H9 (cell line): ENCODE measurements around the gene CREB5. TPM values are rescaled to one million over a fixed set of nuclear protein-coding genes. Genes with fewer than 3 reads are reported as not detected.

Experiments
- DNase-seq: peaks from one replicate; pipeline ENCODE4 v3.0.0-alpha.2; 2017
- H2AFZ ChIP-seq: one replicate; pipeline ENCODE4 v1.6.1; 2013; ENCODE audit warnings: mild to moderate bottlenecking, low read length, control low read depth, moderate library complexity
- H2AK5ac ChIP-seq: 2 replicates; pipeline ENCODE4 v1.6.1; 2013; ENCODE audit warnings: low read length, control low read depth, mixed read lengths; ENCODE audit not compliant: insufficient read length
- H2BK120ac ChIP-seq: one replicate; pipeline ENCODE4 v1.6.1; 2013; ENCODE audit warnings: low read depth, mild to moderate bottlenecking, low read length, control low read depth, inconsistent platforms; ENCODE audit not compliant: poor library complexity, severe bottlenecking
- H2BK12ac ChIP-seq: 2 replicates; pipeline ENCODE4 v1.6.1; 2013; ENCODE audit warnings: low read length, control low read depth, mixed read lengths, low read depth; ENCODE audit not compliant: insufficient read length
- H2BK15ac ChIP-seq: 2 replicates; pipeline ENCODE4 v1.6.1; 2013; ENCODE audit warnings: low read depth, low read length, control low read depth
- H2BK20ac ChIP-seq: one replicate; pipeline ENCODE4 v1.6.1; 2013; ENCODE audit warnings: low read depth, mild to moderate bottlenecking, low read length, control low read depth, inconsistent platforms; ENCODE audit not compliant: poor library complexity, severe bottlenecking
- H2BK5ac ChIP-seq: 2 replicates; pipeline ENCODE4 v1.6.1; 2013; ENCODE audit warnings: low read length, control low read depth, mixed read lengths; ENCODE audit not compliant: insufficient read length
- H3K14ac ChIP-seq: 2 replicates; pipeline ENCODE4 v1.6.1; 2013; ENCODE audit warnings: low read length, control low read depth; ENCODE audit not compliant: insufficient read depth
- H3K18ac ChIP-seq: 2 replicates; pipeline ENCODE4 v1.6.1; 2013; ENCODE audit warnings: low read depth, mild to moderate bottlenecking, mixed read lengths, low read length, control low read depth; ENCODE audit not compliant: insufficient read length
- H3K23ac ChIP-seq: 2 replicates; pipeline ENCODE4 v1.6.1; 2013; ENCODE audit warnings: low read length, control low read depth, mixed read lengths, low read depth; ENCODE audit not compliant: insufficient read length
- H3K23me2 ChIP-seq: 2 replicates; pipeline ENCODE4 v1.6.1; 2013; ENCODE audit warnings: low read depth, mild to moderate bottlenecking, mixed read lengths, low read length, control low read depth; ENCODE audit not compliant: insufficient read length, poor library complexity, severe bottlenecking
- H3K27ac ChIP-seq: 2 replicates; pipeline ENCODE4 v1.5.1; 2013; ENCODE audit warnings: low read length, control low read depth, mixed read lengths, low read depth; ENCODE audit not compliant: insufficient read length
- H3K27me3 ChIP-seq: 2 replicates; pipeline ENCODE4 v1.6.1; 2013; ENCODE audit warnings: low read length, control low read depth, inconsistent platforms; ENCODE audit not compliant: insufficient read depth
- H3K4ac ChIP-seq: 2 replicates; pipeline ENCODE4 v1.6.1; 2013; ENCODE audit warnings: low read depth, mild to moderate bottlenecking, control low read depth, inconsistent platforms, low read length, moderate library complexity
- H3K4me1 ChIP-seq: 2 replicates; pipeline ENCODE4 v1.6.1; 2013; ENCODE audit warnings: low read length, control low read depth, inconsistent platforms; ENCODE audit not compliant: insufficient read depth
- H3K4me2 ChIP-seq: 2 replicates; pipeline ENCODE4 v1.6.1; 2013; ENCODE audit warnings: low read length, control low read depth, mixed read lengths; ENCODE audit not compliant: insufficient read length, insufficient read depth
- H3K56ac ChIP-seq: 2 replicates; pipeline ENCODE4 v1.6.1; 2013; ENCODE audit warnings: low read depth, mild to moderate bottlenecking, mixed read lengths, low read length, control low read depth; ENCODE audit not compliant: insufficient read length
- H3K79me1 ChIP-seq: 2 replicates; pipeline ENCODE4 v1.6.1; 2013; ENCODE audit warnings: low read depth, mild to moderate bottlenecking, moderate library complexity, low read length, control low read depth, inconsistent platforms; ENCODE audit not compliant: insufficient read depth, poor library complexity, severe bottlenecking
- H3K79me2 ChIP-seq: 2 replicates; pipeline ENCODE4 v1.6.1; 2013; ENCODE audit warnings: low read length, control low read depth, inconsistent platforms; ENCODE audit not compliant: insufficient read depth
- H3K9ac ChIP-seq: 2 replicates; pipeline ENCODE4 v1.6.1; 2013; ENCODE audit warnings: low read length, control low read depth, mixed read lengths; ENCODE audit not compliant: insufficient read length; ENCODE audit errors: extremely low read depth
- H3K9me3 ChIP-seq: one replicate; pipeline ENCODE4 v1.6.1; 2013; ENCODE audit warnings: low read depth, low read length, inconsistent platforms; ENCODE audit not compliant: control insufficient read depth
- H3T11ph ChIP-seq: one replicate; pipeline ENCODE4 v1.6.1; 2013; ENCODE audit warnings: mild to moderate bottlenecking, low read length, control low read depth, inconsistent platforms
- H4K20me1 ChIP-seq: one replicate; pipeline ENCODE4 v1.6.1; 2013; ENCODE audit not compliant: control insufficient read depth, insufficient read length, insufficient read depth
- H4K5ac ChIP-seq: 2 replicates; pipeline ENCODE4 v1.6.1; 2013; ENCODE audit warnings: low read depth, mild to moderate bottlenecking, mixed read lengths, low read length, control low read depth; ENCODE audit not compliant: insufficient read length
- H4K8ac ChIP-seq: replicated peaks from 2 replicates; pipeline ENCODE4 v1.6.1; 2013; ENCODE audit warnings: low read length, control low read depth, mixed read lengths, low read depth; ENCODE audit not compliant: insufficient read length
- H4K91ac ChIP-seq: 2 replicates; pipeline ENCODE4 v1.6.1; 2013; ENCODE audit warnings: low read depth, mild to moderate bottlenecking, moderate library complexity, mixed read lengths, low read length, control low read depth; ENCODE audit not compliant: insufficient read length
- H3K27ac Mint-ChIP-seq, 3 experiments: 2 replicates in 2 of 3; 3 replicates in 1 of 3; pipeline ENCODE4 v1.8.0; 2020 to 2021; ENCODE audit warnings: mixed read lengths in 3 of 3, mild to moderate bottlenecking in 1 of 3, moderate library complexity in 1 of 3
- H3K27me3 Mint-ChIP-seq: 2 replicates; pipeline ENCODE4 v1.8.0; 2021; ENCODE audit warnings: low read depth, mild to moderate bottlenecking, moderate library complexity, mixed read lengths
- H3K36me3 Mint-ChIP-seq, 3 experiments: 2 replicates in 2 of 3; 3 replicates in 1 of 3; pipeline ENCODE4 v1.8.0; 2020 to 2021; ENCODE audit warnings: low read depth in 3 of 3, mixed read lengths in 3 of 3; ENCODE audit not compliant: insufficient read depth in 1 of 3
- H3K4me1 Mint-ChIP-seq, 2 experiments: 2 replicates each; pipeline ENCODE4 v1.8.0; 2020; ENCODE audit warnings: mixed read lengths in 2 of 2
- H3K4me3 Mint-ChIP-seq, 2 experiments: 2 replicates in 1 of 2; 3 replicates in 1 of 2; pipeline ENCODE4 v1.8.0; 2020 to 2021; ENCODE audit warnings: mild to moderate bottlenecking in 2 of 2, mixed read lengths in 2 of 2, moderate library complexity in 1 of 2
- H3K9me3 Mint-ChIP-seq, 2 experiments: 2 replicates in 1 of 2; 3 replicates in 1 of 2; pipeline ENCODE4 v1.8.0; 2020; ENCODE audit warnings: mild to moderate bottlenecking in 2 of 2, mixed read lengths in 2 of 2, moderate library complexity in 1 of 2
- CTCF ChIP-seq: fragments of 200-600 bp; sonication (generic); conservative IDR thresholded peaks from 3 replicates; pipeline ENCODE4 v1.8.0; 2021; ENCODE audit warnings: antibody characterized with exemption, mild to moderate bottlenecking
- WGBS: extraction: QIAGEN DNeasy Blood & Tissue Kit; methylation state at CpG from one replicate; pipeline ENCODE4 v1.1.7; 2013; ENCODE audit warnings: missing lambda C conversion rate, low lambda C conversion rate, mixed read lengths; ENCODE audit not compliant: insufficient read length; ENCODE audit errors: extremely low coverage; 5-methylcytosine and 5-hydroxymethylcytosine counted together
- total RNA-seq: library from RNA; stranded (reverse); gene quantifications from 2 replicates; pipeline ENCODE4 v1.2.1, GENCODE V29; 2021

Gene CREB5
- total RNA-seq, 1 experiment from 2014 or later = 4.0 TPM

GRCh38 chr7:28481091-28481926 lies 69.0 kb downstream of the CREB5 start:
- no peaks in the 10 kb centered on the region for H3K36me3 Mint-ChIP-seq
- Histone ChIP-seq H3T11ph (no peak overlapping the region), H3K27me3 (no peaks in the 10 kb centered on the region), H3K79me1 (no peaks in the 10 kb centered on the region), H3K23me2 (no peaks in the 10 kb centered on the region), H3K4me2 (no peak overlapping the region), H3K18ac (no peak overlapping the region), H2BK120ac (no peak overlapping the region), H3K79me2 (no peaks in the 10 kb centered on the region), H3K4me1 (peaks cover 27% of the 10 kb centered on the region; the same call in 1 of the 2 replicates), H3K4ac (no peak overlapping the region), H2BK5ac (no peak overlapping the region), H4K20me1 (no peaks in the 10 kb centered on the region), H4K8ac (no peak overlapping the region), H3K23ac (no peak overlapping the region), H2AK5ac (no peak overlapping the region), H2AFZ (no peak overlapping the region), H3K14ac (no peak overlapping the region), H2BK15ac (no peak overlapping the region), H3K9me3 (no peaks in the 10 kb centered on the region), H2BK12ac (no peak overlapping the region), H4K91ac (no peak overlapping the region), H2BK20ac (no peak overlapping the region), H3K56ac (no peak overlapping the region), H3K9ac (no peak overlapping the region), H4K5ac (no peak overlapping the region), H3K27ac (no peak overlapping the region)
- H3K27me3 Mint-ChIP-seq = no peaks in the 10 kb centered on the region
- DNase-seq = no peak
- no CpG with 5 or more reads among the region's 9 CpGs for WGBS
- peaks cover 58 to 62% of the 10 kb centered on the region in 2 experiments for H3K4me1 Mint-ChIP-seq
- no peak for TF ChIP-seq CTCF
- no peaks in the 10 kb centered on the region for H3K9me3 Mint-ChIP-seq
- peak overlapping the region in 1 of 2 experiments; percentile 4; a peak in 1 of 5 replicates for H3K4me3 Mint-ChIP-seq
- peak overlapping the region; percentile 24 to 28 (median 28); a peak in 5 of 7 replicates for H3K27ac Mint-ChIP-seq
